HG02610 (cell line): ENCODE results near the gene GAGE12G.
"Not testable (repeated sequence)": the region's sequence is repeated elsewhere in the genome, so short reads cannot be mapped to it uniquely, and the experiment has no call there.

Experiments used
- ATAC-seq: cut with Tn5 transposase; IDR thresholded peaks from one replicate; pipeline ENCODE4 v1.9.1; 2021; ENCODE audit warnings: mild to moderate bottlenecking, moderate library complexity; ENCODE audit not compliant: unreplicated experiment

GAGE12G gene, protein sequence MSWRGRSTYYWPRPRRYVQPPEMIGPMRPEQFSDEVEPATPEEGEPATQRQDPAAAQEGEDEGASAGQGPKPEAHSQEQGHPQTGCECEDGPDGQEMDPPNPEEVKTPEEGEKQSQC

GRCh38 chrX:49570100-49570499, at the start of gene GAGE12G:
Gene GAGE12G, plus strand, starts transcription at chrX:49570400. Its CDS starts 1,155 bp downstream, at chrX:49571555.
- ATAC-seq = not testable (repeated sequence)

GRCh38 chrX:49531877-49532276, 38.3 kb upstream of the GAGE12G start, which contains the start of gene GAGE12C:
Gene GAGE12C, plus strand, starts transcription at chrX:49532177. Its CDS starts 1,155 bp downstream, at chrX:49533332.
- ATAC-seq = not testable (repeated sequence)

DNA sequence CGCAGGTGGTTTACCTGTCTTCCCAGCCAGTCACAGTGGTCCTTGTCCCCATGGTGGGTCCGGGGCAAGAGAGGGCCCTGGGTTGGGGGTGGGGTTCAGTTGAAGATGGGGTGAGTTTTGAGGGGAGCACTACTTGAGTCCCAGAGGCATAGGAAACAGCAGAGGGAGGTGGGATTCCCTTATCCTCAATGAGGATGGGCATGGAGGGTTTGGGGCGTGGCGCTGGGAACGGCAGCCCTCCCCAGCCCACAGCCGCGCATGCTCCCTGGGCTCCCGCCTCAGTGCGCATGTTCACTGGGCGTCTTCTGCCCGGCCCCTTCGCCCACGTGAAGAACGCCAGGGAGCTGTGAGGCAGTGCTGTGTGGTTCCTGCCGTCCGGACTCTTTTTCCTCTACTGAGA, 28.8 kb upstream of the GAGE12G start, which contains the start of gene GAGE12D:
GAGE12D (plus strand) TSS at position 301 of the 400 bp plus-strand sequence. CDS start 1,155 bp downstream, outside the sequence.
- ATAC-seq = not testable (repeated sequence)

GRCh38 chrX:49550989-49551388, 19.2 kb upstream of the GAGE12G start, which contains the start of gene GAGE12E:
Gene GAGE12E, plus strand, starts transcription at chrX:49551289. Its CDS starts 1,155 bp downstream, at chrX:49552444.
- not testable (repeated sequence) for ATAC-seq

GRCh38 chrX:49560542-49560941, 9.7 kb upstream of the GAGE12G start, which contains the start of gene GAGE12F:
Gene GAGE12F, plus strand, starts transcription at chrX:49560842. Its CDS starts 1,155 bp downstream, at chrX:49561997.
- not testable (repeated sequence) for ATAC-seq

DNA sequence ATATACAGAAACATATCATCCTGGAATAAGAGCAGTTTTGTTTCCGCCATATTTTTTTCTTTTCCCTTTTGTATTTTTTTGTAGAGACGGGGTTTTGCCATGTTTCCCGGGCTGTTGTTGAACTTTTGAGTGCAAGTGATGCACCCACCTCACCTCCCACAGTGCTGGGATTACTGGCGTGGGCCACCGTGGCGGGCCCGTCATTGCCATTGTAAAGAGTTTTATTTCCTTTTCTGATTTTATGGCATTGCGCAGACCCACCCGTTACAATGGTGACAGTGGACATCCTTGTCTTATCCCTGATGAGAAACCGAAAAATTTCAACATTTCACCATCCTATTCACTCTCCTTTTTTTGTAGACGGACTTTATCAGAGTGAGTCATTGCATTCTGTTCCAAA, 1.5 kb upstream of the GAGE12G start:
- ATAC-seq = not testable (repeated sequence)

GRCh38 chrX:49569152-49569551, 1.0 kb upstream of the GAGE12G start:
- ATAC-seq = not testable (repeated sequence)

GRCh38 chrX:49579649-49580048, 9.4 kb downstream of the GAGE12G start, which contains the start of gene GAGE12H:
Gene GAGE12H, plus strand, starts transcription at chrX:49579949. Its CDS starts 1,155 bp downstream, at chrX:49581104.
- not testable (repeated sequence) for ATAC-seq

DNA sequence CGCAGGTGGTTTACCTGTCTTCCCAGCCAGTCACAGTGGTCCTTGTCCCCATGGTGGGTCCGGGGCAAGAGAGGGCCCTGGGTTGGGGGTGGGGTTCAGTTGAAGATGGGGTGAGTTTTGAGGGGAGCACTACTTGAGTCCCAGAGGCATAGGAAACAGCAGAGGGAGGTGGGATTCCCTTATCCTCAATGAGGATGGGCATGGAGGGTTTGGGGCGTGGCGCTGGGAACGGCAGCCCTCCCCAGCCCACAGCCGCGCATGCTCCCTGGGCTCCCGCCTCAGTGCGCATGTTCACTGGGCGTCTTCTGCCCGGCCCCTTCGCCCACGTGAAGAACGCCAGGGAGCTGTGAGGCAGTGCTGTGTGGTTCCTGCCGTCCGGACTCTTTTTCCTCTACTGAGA, 19.0 kb downstream of the GAGE12G start, which contains the start of gene GAGE2A:
GAGE2A (plus strand) TSS at position 301 of the 400 bp plus-strand sequence. CDS start 1,155 bp downstream, outside the sequence.
- ATAC-seq = not testable (repeated sequence)

DNA sequence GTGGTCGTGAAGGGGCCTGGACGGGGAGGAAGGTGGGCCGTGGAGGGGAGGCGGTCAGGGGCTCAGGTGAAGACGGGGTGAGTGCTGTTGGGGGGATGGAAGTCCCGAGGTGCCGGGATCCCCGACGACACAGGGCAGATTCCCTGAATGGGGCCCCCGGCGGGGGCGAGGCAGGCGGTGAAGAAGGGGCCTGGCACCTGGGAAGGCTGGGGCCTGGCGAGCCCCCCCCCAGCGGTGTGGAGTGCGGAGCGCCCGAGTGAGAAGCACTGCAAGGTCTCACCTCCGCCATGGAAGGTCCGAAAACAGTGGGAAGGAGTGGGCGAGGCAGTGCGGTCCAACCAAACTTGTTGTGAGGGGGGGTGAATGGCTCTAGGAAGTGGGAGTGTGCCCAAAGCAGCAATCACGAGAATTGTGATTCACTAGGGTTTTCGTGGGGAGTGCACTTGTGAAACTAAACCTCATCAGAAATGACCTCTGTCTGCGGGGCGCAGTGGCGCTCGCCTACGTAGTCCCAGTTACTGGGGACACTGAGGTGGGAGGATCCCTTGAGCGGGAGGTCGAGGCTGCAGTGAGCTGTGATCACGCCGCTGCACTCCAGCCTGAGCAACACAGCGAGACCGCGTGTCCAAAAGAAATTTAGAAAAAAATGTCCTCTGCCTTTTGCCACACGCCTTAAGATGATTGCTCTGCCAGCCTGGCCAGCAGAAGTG, 19.7 kb downstream of the GAGE12G start:
- ATAC-seq = not testable (repeated sequence)

DNA sequence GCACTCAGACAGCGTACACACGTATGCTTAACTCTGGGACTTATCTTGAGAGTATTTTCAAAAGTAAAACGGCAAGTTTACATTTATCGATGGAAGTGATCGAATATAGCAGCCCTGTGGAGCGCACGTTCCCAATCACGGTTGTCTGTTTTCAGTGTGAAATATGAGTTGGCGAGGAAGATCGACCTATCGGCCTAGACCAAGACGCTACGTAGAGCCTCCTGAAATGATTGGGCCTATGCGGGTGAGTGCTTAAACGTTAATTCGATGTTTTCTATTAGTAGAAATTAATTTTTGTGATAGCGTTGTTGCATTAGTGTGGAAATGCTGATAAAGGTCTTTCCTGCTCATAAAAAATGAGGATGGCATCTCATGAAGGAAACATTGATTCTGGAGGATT, 20.3 kb downstream of the GAGE12G start:
- not testable (repeated sequence) for ATAC-seq

DNA sequence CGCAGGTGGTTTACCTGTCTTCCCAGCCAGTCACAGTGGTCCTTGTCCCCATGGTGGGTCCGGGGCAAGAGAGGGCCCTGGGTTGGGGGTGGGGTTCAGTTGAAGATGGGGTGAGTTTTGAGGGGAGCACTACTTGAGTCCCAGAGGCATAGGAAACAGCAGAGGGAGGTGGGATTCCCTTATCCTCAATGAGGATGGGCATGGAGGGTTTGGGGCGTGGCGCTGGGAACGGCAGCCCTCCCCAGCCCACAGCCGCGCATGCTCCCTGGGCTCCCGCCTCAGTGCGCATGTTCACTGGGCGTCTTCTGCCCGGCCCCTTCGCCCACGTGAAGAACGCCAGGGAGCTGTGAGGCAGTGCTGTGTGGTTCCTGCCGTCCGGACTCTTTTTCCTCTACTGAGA, 28.5 kb downstream of the GAGE12G start, which contains the start of gene GAGE1:
GAGE1 (plus strand) TSS at position 301 of the 400 bp plus-strand sequence. CDS start 1,155 bp downstream, outside the sequence.
- not testable (repeated sequence) for ATAC-seq

- ATAC-seq = no peak
These were observed 40.6 kb downstream of the GAGE12G start for GRCh38 chrX:49610718-49611310.

- ATAC-seq = no peak
These were observed 48.4 kb downstream of the GAGE12G start for GRCh38 chrX:49618574-49618973.
